Stomach (tissue), 4 donors: Measurements from ENCODE around the gene FGF18.

Experiments used
- POLR2A ChIP-seq, 4 donors: fragments of 450-650 bp; IDR thresholded peaks; one replicate each; pipeline ENCODE4 v1.6.1; 2016; ENCODE audit warnings: antibody characterized with exemption in 4 of 4, control low read depth in 2 of 4, mild to moderate bottlenecking in 1 of 4, moderate library complexity in 1 of 4
- POLR2AphosphoS5 ChIP-seq, 3 donors: sonication (generic); formaldehyde crosslinking; IDR thresholded peaks; one replicate each; pipeline ENCODE4 v1.6.1; 2016; ENCODE audit warnings: antibody characterized with exemption in 3 of 3
- TF ChIP-seq, protein P1 (sequence below), 7 experiments: fragments of 450-650 bp in 4 of 7; fragments of 200-600 bp in 3 of 7; sonication (generic) in 3 of 7; IDR thresholded peaks; one replicate each; pipeline ENCODE4 v1.5.1; 2016 to 2019; ENCODE audit warnings: antibody characterized with exemption in 7 of 7, control low read depth in 2 of 7, mild to moderate bottlenecking in 1 of 7

- TF ChIP-seq, protein P1, sequence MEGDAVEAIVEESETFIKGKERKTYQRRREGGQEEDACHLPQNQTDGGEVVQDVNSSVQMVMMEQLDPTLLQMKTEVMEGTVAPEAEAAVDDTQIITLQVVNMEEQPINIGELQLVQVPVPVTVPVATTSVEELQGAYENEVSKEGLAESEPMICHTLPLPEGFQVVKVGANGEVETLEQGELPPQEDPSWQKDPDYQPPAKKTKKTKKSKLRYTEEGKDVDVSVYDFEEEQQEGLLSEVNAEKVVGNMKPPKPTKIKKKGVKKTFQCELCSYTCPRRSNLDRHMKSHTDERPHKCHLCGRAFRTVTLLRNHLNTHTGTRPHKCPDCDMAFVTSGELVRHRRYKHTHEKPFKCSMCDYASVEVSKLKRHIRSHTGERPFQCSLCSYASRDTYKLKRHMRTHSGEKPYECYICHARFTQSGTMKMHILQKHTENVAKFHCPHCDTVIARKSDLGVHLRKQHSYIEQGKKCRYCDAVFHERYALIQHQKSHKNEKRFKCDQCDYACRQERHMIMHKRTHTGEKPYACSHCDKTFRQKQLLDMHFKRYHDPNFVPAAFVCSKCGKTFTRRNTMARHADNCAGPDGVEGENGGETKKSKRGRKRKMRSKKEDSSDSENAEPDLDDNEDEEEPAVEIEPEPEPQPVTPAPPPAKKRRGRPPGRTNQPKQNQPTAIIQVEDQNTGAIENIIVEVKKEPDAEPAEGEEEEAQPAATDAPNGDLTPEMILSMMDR (IDR thresholded peaks at IDR 0.05): no peak
- no peak for TF ChIP-seq POLR2AphosphoS5 (IDR thresholded peaks at IDR 0.05)
- TF ChIP-seq POLR2A (IDR thresholded peaks at IDR 0.05): no peak
Measured at GRCh38 chr5:171369898-171370297, 49.5 kb upstream of the FGF18 start.
